NCI-H446 (cell line): Measurements from ENCODE around the gene IGF2BP1.
A peak's percentile ranks its signal among the peaks of the same experiment; 100 is the strongest.

Source experiments
- DNase-seq, 2 experiments: peaks; one replicate each; lab custom pipeline; 2025; lab: John Stamatoyannopoulos, UW

IGF2BP1 gene

DNA sequence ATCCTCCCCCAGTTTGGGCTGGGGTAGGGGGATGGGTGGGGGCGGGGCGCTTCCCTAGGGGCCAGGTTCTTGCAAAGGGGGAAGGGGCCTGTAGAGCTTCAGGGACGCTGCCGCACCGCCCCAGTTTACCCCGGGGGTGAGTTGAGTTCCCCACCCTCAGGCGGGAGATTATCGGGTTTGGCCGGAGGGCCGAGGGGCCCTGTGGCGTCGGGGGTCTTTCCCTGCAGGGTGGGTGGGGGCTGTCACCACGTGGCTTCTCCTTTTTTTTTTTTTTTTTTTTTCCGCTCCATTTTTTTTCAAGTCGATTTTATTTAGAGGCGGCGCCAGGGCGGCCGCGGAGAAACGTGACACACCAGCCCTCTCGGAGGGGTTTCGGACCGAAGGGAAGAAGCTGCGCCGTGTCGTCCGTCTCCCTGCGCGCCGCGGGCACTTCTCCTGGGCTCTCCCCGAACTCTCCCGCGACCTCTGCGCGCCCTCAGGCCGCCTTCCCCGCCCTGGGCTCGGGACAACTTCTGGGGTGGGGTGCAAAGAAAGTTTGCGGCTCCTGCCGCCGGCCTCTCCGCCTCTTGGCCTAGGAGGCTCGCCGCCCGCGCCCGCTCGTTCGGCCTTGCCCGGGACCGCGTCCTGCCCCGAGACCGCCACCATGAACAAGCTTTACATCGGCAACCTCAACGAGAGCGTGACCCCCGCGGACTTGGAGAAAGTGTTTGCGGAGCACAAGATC is at the start of gene IGF2BP1:
Gene IGF2BP1, plus strand, starts transcription at position 283 of the 724 bp plus-strand sequence. Its CDS starts 361 bp downstream, at position 644.
- DNase-seq = no peak

DNA sequence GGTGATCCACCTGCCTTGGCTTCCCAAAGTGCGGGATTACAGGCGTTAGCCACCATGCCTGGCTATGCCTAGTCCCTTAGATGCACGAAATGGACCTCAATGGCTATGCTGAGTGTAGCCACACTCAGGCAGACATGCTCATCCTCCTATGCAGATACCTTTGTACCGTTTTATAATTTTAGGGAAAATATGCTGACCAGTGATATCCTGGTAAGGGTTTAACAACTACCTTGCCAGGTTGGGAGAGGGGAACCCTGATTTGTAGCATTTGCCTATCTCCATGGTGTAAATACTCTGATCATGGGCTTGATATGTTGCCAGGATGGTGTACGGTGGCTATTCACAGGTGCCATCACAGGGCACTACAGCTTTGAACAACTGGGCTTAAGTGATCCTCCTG is 45.6 kb upstream of the IGF2BP1 start:
- no peak for DNase-seq

DNA sequence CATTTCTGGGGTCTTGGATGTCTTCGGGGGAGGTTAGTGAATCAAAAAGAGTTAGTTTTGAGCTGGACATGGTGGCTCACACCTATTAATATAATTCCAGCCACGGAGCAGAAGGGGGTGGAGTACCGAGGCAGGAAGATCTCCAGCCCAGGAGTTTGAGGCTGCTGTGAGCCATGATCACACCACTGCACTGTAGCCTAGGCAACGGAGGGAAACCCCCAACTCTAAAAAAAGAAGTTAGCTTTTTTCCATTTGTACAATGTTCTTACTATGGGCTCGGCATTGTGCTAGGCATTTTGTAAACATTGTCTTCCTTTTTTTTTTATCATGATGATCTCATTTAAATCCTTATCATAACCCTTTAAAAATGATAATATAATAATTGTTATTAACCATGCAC is 44.3 kb upstream of the IGF2BP1 start:
- DNase-seq = no peak

DNA sequence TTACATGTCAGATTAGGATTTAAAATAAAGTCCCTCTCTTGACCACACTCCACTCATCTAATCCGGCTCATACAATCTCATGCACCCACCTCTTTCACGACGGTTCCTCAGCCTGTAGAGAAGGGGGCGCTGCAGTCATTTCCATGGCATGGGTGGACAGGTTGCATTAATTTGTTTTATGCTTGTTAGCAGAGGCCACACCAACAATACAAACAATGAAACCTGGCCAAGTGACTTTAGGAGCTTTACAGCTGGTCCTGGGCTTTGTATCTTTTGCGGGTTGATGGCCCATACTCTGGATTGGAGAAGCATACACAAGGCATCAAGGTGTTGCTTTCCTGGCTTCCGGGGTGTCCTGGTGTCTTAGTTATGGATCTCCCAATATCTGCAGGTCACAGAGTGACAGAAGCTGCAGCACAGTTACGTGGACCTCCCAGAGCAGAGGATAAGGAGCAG is 42.9 kb upstream of the IGF2BP1 start:
- no peak for DNase-seq

DNA sequence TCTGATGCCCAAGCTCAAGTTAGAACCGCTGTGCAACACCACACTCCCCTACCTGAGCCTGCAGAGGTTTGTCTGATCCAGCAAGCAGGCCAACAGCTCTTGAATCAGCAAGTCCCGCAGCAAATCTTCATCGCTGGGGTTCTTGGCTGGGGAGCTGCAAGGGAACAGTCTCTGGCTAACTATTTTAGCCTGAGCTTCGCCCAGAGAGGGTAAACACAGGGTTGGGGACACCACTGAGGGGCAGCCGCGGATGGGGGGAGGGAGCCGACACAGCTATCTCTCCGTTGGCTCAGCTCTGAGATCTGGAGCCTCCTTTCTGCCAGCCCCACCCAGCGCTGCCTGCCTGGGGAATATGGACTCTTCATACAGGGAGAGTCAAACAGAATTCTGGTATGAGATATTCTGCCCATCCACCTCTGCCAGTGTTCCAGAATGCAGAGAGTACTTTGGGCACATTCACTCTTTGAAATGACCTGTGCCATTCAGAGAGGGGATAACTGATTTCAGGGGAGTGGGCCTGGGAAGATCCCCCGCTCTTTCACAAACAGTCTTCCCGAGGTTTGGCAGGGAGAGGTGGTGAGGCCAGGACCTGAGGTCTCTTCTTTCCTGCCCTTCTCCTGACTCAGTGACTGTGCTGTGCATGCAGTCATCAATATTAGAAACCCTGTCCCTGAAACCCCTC is 36.2 kb upstream of the IGF2BP1 start:
- no peak for DNase-seq

DNA sequence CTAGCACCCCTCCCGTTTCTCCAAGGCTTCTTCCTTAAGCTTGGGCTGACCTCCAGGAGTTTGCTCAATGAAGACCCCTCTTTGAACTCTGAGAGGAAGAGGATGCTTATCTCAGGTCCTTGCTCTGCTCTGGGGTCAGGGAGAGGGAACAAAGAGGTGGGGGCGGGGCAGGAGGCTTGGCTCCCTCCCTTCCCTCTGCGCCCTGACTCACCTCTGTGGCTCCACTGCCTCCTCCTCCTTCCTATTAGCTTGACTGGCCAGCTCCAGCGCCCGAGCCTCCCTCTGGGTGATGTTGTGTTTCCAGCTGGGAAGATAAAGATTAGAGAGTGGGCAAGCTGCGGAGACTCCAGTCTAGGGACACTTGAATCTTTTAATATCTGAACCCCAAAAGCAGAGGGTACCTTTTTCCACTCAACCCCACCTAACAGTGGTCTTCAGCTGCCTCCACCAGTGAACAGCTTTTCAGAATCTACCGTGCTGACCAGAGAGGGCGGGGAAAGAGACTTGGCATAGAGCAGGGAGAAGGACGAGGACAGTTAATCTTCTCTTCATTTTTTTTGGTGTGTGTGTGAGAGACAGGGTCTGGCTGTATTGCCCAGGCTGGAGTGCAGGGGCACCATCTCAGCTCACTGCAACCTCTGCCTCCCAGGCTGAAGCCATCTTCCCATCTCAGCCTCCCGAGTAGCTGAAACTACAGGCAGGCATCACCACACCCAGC is 35.5 kb upstream of the IGF2BP1 start:
- DNase-seq = no peak

DNA sequence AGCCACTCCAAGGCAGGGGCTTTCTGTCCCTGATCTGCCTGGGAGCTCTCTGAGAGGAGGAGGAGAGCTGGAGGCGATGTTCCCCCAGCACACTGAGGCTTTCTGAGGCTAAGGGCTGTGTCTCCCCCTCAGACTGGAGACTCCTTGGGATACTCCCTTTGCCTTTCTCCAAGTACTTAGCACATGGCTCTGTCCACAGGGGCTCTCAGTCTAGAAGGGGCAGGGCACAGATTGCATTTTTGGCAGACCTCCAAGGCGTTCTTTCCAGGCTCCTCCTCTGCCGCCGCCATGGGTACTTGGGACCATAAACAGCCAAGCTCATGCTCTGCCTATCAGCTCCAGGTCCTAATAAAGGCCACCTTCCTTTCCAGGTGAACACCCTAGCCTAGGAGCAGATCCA is 27.0 kb upstream of the IGF2BP1 start:
- DNase-seq = peak in 1 of 2 experiments; percentile 67

DNA sequence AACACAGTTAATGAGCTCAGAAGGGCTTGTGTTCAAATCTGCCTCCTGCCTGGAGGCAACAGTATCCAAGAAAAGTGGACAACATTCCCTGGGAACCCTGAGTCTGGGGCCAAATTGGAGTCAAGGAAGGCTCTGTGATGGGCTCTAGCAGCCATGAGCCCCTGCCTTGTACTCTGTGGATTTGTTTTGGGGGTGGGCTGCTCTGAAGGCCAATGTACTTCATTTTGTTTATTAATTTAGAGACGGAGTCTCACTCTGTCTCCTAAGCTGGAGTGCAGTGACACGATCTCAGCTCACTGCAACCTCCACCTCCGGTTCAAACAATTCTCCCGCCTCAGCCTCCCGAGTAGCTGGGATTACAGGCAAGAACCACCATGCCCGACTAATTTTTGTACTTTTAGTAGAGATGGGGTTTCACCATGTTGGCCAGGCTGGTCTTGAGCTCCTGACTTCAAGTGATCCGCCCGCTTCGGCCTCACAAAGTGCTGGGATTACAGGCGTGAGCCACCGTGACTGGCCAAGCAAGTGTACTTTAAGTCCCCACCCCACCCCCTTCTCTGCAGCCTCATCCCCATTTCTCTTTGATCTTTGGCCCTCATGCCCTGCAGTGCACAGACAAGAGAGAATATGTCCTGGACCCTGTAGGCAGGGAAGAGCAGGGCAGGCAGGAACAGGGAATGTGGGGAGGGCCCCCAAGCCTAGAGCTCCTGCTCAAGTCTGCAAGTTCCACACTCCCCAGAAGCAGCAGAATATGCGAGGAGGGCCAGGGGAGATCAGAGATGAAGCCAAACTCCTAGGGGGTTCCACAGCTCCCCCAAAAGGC is 26.1 kb upstream of the IGF2BP1 start:
- DNase-seq = no peak

DNA sequence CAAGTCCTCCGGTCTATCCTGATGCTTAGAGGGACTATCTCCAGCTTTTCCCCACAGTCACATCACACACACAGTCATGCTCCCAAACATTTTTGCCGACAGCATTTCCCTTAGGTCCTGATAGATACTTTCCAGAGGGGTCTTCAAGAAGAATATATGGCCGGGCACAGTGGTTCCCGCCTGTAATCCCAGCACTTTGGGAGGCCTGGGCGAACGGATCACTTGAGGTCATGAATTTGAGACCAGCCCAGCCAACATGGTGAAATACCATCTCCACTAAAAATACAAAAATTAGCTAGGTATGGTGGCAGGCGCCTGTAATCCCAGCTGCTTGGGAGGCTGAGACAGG is 24.5 kb upstream of the IGF2BP1 start:
- no peak for DNase-seq

DNA sequence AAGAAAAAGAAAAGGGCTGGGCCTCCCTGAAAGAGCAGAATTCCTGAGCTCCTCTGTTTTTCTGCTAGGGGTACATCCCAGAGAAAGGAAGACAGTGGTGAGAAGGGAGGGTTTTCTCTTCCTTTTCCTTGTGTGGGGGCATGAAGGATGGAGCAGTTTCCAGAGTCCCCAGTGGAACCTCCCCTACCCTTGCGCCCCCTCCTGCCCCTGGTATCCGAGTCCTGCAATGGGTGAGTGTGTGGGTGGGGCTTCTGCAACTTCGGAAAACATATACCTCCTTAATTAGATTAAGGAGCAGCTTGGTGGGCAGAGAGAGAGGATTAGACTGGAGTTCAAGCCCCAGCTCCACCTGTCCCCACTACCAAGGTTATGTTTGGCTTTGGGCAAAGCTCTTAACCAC is 23.4 kb upstream of the IGF2BP1 start:
- no peak for DNase-seq

DNA sequence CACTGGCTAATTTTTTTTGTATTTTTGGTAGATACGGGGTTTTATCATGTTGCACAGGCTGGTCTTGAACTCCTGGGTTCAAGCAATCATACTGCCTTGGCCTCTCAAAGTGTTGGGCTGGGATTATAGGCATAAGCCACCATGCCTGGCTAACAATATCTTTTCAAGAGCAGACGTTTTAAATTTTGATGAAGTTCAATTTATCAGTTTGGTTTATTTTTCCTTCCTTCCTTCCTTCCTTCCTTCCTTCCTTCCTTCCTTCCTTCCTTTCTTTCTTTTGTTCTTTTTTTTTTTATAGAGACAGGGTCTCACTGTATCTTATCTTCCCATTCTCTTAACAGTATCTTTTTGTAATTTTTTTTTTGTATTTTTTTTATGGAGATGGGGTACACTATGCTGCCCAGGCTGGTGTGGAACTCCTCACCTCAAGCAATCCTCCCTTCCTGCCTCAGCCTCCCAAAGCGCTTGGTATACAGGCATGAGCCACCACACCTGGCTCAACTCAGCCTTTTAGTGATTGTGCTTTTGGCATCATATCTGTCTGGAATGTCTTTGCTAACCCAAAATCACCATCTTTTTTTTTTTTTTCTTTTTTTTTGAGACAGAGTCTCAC is 15.2 kb upstream of the IGF2BP1 start:
- no peak for DNase-seq

DNA sequence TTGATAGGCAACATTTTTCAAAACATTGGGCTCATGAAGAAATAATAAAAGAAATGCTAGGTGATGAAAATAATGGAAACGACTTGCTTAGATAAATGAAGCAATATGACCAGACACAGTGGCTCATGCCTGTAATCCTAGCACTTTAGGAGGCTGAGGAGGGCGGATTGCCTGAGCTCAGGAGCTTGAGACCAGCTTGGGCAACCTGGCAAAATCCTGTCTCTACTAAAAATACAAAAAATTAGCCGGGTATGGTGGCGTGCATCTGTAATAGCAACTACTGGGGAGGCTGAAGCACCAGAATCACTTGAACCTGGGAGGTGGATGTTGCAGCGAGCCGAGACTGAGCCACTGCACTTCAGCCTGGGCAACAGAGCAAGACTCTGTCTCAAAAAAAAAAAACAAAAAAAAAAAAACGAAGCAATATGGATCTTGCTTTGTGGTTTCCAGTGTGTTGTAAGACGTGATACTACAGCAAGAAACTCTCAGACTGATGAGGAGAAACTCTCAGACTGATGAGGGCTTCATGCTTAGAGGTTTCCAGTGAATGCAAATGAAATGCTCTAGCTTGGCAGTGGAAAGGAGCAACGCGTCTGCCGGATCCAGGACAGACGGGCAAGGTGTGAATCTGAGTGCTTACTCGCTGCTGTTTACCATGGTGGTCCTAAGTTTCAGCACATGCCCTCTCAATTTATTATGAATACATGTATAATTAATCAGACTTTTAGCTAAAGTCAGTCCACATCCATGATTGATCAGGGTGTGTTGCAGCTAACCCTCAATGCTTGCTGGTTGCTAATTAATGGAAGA is 11.5 kb upstream of the IGF2BP1 start:
- no peak for DNase-seq

DNA sequence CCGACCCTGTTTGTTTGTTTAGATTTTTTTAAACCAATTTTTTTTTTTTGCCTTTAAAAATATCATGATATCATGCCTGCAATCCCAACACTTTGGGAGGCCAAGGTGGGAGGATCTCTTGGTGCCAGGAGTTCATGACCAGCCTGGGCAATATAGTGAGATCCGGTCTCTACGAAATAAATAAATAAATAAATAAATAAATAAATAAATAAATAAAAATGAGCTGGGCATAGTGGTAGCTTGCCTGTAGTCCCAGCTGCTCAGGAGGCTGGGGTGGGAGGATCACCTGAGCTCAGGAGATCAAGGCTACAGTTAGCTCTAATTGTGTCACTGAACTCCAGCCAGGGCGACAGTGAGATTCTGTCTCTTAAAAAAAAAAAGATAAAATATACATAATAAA is 8.1 kb upstream of the IGF2BP1 start:
- no peak for DNase-seq

DNA sequence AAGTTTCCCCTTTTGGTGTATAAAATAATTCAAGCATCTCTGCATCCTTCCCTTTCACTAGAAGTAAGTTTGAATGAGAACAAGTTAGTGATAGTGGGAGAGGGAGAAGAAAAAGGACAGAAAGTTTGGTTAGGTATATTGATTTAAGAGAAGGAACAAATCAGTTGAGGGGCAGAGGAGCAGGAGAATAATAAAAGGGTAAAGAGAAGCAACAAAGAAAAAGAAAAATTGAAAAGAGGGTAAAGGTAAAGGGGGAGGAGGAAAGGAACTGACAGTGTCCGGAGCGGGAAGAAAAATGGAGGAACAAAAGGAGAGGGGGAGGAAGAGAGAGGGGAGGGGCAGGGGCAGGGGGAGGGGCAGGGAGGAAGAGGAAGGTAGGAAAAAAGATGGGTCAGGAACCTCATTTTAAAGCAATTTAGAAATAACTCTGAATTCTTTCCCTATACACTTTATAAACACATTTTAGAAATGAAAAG is 6.3 kb upstream of the IGF2BP1 start:
- DNase-seq = no peak

DNA sequence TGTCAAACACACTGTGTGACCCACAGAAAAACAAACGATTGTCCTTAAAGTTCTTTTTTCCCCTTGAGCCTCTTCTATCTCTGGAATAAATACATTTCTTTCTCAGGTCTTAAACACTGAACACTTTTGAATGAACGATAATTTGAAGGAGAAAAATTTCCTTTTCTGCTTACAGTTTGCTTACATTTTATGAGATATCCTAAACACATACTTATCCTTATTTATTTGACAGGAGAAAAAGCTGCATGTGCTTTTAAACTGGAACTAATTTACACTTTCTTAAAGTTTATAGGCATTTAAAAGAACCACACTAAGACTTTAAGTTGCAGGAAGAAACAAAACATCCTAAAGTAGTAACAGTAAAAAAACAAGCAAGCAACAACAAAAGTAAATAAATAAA is 4.7 kb upstream of the IGF2BP1 start:
- DNase-seq = no peak

DNA sequence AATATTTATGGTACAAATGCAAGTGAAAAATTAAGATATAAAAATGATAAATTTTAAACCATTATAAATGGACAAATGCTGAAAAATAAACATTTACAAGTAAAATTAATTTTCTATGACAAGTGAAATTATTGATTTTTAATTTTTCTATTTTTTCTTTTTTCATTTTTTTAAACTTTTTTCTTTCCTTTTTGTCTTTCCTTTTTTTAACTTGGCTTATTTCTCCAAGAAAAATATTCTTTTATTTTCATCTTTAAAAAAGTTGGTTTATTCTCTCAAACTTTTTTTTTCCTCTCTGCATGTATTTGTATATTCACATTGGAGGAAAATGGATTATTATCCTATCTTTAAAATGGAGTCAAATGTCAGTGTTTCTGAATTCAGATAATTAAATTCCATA is 3.9 kb upstream of the IGF2BP1 start:
- DNase-seq = no peak

DNA sequence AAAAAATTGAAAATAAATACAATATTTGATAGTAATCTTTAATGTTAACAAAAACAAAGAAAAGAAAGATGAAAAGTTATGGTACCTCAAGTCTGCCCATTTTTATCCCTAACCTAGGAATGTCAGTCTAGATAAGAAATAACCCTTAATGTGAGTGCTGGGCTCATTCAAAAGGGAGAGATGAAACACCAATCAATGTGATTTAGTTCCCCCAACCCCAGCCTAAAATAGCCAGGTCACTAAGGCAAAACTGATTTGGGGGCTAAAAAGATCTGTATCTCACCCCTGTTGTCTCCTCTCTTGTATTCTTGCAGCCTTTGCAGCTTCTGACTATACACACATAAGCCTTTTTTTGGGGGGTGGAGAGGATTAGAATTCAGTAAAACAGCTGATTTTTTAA is 3.2 kb upstream of the IGF2BP1 start:
- no peak for DNase-seq

DNA sequence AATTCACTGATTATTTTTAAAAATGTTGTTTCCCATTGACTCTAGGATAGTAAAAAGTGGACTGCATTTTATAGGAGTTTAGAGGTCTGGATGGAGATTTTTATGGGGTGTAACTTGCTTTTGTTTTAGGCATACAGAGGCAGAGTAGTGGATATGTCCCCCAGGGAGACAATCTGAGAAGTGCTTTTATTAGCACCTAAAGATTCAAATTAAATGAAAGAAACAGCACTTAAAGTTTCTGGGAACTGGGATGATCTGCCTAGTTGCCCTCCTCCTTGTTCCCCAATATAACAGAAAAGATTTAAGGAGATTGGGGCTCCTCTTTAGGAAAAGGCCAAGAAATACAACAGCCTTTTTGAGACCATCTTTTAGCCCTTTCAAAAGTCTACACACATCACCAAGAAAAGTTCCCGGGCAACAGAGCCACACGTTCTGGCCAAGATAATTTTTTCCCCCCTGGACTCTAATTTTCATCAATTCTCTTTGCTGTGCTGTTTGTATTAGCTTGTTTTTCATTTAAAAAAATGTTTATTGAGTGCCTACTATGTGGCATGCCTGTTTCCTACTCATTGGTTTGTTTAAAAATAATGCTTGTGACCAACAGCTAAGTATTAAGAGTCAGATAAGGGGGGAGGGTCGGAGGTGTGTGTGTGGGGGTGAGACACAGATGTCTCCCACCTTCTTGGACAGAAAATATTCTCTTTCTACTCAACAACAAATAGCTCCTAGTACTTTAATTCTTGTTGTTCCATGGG is 2.5 kb upstream of the IGF2BP1 start:
- DNase-seq = no peak

DNA sequence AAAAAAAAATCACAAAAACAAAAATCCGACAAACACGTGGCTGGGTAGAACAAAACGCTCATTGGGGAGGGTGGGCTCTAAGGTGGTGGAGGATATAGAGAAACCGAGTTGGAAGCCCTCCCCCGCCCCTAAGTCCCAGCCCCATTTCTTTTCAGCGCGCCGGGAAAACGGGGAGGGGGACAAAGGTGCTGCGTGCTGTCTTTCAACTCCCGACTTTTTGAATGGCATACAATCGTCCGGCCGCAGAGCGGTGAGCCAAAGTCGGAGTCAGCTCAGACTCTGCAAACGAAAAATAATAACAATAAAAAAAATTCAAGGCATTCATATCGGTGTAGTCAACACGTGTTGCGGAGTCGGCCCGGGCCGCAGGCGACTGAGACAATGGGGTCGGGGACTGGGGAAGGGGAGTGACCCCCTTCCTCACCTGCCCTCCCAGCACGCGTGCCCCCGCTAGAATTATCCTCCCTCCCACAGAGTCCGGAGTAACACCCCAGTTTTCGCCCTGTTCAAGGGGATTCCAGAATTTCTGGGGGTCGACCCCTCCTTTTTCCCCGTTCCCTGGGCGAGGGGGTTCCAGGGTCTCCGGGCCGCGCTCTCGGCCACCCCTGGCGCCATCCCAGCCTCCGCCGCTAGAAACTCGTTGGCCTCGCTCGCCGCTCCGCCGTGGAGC is 1.7 kb upstream of the IGF2BP1 start:
- DNase-seq = no peak
